HG03460 (cell line): Measurements from ENCODE around the gene CYTH3.
"Not testable (repeated sequence)": the region's sequence is repeated elsewhere in the genome, so short reads cannot be mapped to it uniquely, and the experiment has no call there.

Source experiments
- ATAC-seq: cut with Tn5 transposase; IDR thresholded peaks from one replicate; pipeline ENCODE4 v1.9.1; 2021; ENCODE audit not compliant: unreplicated experiment

CYTH3 gene

GRCh38 chr7:6272481-6273323 lies at the start of gene CYTH3:
CYTH3 (minus strand) TSS chr7:6272624; CDS start chr7:6272507, 117 bp downstream.
- peak; percentile 71 for ATAC-seq

DNA sequence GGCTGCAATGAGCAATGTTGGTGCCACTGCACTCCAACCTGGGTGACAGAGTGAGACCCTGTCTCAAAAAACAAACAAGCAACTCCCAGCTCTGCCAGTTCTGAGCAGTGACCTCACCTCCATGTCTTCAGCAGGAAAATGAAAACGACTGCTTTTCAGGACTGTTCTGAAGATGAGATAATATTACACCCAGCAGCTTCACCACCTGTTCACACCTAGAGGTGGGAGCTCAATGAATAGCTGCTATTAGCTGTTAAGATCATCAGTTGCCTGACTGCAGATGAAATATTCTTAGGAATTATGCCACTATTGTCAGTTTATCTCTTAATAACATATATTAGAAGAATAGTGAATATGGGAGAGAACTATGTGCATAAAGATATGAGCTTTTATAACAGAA lies 48.4 kb upstream of the CYTH3 start:
- ATAC-seq: no peak

DNA sequence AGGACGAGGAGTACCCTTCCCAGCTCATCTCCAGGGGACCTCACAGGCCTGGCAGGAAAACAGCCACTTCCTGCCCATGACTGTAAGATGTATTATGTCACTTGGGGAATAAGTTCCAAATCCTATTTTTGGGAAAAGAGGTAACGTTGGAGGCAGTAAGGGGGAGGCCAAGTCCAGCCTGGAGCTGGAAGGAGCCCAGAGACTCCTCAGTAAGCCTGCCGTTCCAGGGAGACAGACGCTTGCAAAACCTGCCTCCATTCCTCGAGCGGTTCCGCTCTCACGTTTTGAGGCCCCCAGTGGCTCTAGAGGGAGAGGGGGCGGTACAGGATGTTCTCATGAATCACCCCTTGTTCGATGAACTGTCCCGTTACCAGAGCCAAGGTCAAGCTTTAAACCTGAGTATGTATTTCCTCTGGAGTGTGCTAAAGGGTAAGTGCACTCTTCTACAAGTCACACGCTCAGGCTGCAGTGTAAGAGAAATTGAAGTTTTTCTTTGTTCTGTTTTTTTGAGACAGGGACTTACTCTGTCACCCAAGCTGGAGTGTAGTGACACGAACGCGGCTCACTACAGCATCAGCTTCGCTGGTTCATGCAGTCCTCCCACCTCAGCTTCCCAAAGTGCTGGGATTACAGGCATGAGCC lies 45.5 kb upstream of the CYTH3 start:
- ATAC-seq: no peak

GRCh38 chr7:6316226-6316625 lies 43.8 kb upstream of the CYTH3 start:
- ATAC-seq: no peak

- no peak for ATAC-seq
Observed at GRCh38 chr7:6315746-6316145, 43.3 kb upstream of the CYTH3 start.

DNA sequence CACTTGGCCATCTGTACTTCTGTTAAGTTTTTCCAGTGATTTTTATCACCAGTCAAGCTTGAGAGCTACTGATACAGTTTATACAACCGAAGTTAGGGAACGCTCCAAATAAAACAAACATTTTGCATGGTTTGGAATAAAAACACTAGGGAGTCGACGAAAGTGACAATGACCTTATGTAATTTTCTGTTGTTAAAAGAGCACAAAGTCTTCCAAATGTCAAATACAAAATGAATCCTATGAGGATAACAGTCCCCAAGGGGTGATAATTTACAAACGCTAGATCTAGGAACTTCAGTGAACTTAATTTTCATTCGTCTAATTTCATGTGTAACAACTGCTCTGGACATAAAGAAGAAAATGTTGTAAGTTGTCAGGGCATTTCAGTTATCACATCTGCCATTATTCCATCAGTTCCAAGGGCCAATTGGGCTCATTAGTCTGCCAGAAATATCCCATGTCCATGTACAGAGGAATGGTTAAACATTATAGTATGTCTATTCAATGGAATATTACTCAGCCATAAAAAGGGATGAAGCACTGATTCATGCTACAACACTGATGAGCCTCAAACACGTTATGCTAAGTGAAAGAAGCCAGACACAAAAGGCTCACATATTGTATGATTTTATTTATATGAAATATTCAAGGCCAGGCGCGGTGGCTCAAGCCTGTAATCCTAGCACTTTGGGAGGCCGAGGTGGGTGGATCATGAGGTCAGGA lies 38.0 kb upstream of the CYTH3 start:
- ATAC-seq: no peak

DNA sequence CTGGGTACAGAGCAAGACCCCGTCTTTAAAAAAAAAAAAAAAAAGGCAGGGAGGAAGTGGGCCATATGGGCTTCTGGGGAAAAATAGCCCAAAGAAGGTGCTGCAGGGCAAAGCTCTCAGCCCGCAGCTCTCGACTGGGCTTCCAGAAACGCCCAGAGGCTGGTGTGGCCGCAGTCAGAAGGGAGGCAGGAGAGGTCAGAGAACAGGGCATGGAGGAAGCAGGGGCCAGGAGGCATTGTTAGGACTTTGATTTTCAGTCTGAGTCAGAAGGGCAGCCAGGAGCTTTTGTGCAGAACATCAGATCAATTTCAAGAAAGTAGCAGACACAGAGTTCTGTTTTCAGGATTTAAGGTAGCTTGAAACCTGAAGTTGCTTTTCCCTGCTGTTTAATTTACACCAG lies 35.3 kb upstream of the CYTH3 start:
- no peak for ATAC-seq

GRCh38 chr7:6306471-6306870 lies 34.0 kb upstream of the CYTH3 start:
- no peak for ATAC-seq

DNA sequence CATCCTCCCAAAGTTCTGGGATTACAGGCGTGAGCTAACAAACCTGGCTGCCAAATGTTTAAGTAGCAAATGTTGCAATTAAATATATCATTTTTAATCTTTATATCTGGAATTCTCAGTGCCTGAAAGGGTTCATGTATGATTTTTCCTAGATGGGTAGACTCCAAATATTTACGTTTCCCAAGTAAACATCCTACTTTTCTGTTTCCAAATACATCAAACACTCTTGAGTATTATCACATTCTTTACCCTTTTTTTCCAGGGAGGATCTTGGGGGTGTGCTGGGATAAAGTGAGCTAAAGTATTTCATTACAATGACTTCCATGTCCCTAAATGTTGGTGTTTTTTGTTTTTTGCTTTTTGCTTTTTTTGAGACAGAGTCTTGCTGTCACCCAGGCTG lies 32.9 kb upstream of the CYTH3 start:
- no peak for ATAC-seq

GRCh38 chr7:6301446-6301845 lies 29.0 kb upstream of the CYTH3 start:
- not testable (repeated sequence) for ATAC-seq

DNA sequence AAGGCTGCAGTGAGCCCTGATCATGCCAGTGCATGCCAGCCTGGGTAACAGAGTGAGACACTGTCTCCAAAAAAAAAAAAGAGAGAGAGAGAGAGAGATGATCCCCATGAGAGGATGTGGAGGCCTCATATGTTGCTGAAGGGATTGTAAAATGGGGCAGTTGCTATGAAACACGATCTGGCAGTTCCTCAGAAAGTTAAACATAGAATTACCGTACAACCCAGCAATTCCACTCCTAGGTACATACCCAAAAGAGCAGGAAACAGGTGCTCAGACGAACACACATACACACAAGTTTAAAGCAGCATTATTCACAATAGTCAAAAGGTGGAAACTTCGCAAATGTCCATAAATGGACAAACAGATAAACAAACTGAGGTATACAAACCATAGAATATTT lies 27.4 kb upstream of the CYTH3 start:
- no peak for ATAC-seq

- no peak for ATAC-seq
Observed at GRCh38 chr7:6294839-6295238, 22.4 kb upstream of the CYTH3 start.

GRCh38 chr7:6293202-6293601 lies 20.8 kb upstream of the CYTH3 start:
- ATAC-seq: no peak

DNA sequence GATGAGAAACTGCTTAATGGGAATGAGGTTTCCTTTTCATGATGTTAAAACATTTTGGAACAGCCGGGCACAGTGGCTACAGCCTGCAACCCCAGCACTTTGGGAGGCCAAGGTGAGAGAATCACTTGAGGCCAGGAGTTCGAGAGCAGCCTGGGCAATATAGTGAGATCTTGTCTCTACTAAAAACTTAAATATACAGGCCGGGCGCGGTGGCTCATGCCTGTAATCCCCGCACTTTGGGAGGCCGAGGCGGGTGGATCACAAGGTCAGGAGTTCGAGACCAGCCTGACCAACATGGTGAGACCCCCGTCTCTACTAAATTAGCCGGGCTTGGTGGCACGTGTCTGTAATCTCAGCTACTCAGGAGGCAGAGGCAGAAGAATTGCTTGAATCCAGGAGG lies 19.5 kb upstream of the CYTH3 start:
- ATAC-seq: not testable (repeated sequence)

DNA sequence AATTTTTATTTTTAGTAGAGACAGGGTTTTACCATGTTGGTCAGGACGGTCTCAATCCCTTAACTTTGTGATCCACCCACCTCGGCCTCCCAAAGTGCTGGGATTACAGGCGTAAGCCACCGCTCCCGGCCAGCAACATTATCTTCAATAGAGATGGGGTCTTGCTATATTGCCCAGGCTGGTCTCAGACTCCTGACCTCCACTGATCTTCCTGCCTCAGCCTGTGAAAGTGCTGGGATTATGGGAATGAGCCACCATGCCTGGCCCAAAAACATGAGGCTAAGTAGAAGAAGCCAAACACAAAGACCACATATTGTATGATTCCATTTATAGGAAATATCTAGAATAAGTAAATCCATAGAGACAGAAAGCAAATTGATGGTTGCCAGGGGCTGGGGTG lies 19.1 kb upstream of the CYTH3 start:
- no peak for ATAC-seq

- no peak for ATAC-seq
Observed at GRCh38 chr7:6290319-6290741, 17.9 kb upstream of the CYTH3 start.

- ATAC-seq: no peak
Observed at GRCh38 chr7:6288270-6288860, 15.9 kb upstream of the CYTH3 start.

GRCh38 chr7:6286486-6286885 lies 14.1 kb upstream of the CYTH3 start:
- no peak for ATAC-seq

DNA sequence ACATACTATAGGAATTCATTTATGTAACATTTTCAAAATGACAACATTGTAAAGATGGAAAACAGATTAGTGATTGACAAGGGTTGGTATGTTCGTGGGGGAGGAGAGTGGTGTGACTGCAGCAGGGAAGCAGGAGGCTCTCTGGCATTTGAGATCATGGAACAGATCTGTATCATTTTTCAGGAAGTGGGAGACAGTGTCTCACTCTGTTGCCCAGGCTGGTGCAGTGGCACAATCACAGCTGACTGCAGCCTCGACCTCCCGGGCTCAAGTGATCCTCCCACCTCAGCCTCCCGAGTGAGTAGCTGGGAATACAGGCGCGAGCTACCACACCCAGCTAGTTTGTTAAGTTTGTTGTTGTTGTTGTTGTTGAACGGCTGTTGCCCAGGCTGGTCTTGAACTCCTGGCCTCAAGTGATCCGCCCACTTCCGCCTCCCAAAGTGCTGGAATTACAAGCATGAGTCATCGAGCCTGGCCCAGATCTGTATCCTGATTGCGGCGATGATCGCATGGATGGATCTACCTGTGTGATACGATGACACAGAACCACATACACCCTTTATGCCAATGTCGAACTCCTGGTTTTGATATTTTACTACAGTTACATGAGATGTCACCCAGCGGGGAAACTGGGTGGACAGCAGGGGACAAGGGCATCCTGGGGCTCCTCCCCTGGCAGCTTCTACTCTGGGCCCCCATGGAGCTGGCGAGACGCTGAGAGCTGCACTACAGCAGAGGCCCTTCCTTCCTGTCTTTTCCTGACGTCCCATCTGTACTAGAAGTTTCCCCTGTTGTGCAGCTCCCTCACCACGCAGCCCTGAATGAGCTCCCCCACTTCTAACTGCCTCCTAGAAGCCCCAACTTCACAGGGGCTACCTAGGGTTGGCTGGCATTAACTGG lies 12.3 kb upstream of the CYTH3 start:
- no peak for ATAC-seq

DNA sequence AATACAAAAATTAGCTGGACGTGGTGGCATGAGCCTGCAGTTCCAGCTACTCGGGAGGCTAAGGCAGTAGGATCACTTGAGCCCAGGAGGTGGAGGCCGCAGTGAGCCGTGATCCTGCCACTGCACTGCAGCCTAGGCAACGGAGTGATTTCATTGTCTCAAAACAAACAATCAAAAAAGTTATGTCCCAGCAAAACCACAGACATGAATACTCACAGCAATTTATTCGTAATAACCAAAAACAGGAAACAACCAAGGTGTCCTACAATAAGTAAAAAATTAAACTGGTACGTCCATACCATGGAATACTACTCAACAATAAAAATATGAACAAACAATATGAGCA lies 11.6 kb upstream of the CYTH3 start:
- ATAC-seq: no peak
